Uterus (tissue), 2 donors: ENCODE data around the gene IDH3A.

Experiments used
- POLR2A ChIP-seq, 2 donors: fragments of 450-650 bp; IDR thresholded peaks; one replicate each; pipeline ENCODE4 v1.6.1; 2016; ENCODE audit warnings: antibody characterized with exemption in 2 of 2, mild to moderate bottlenecking in 1 of 2, moderate library complexity in 1 of 2
- TF ChIP-seq, protein P1 (sequence below), 4 experiments: fragments of 200-600 bp in 2 of 4; fragments of 450-650 bp in 2 of 4; sonication (generic) in 2 of 4; IDR thresholded peaks; one replicate each; pipeline ENCODE4 v1.5.1; 2016 to 2019; ENCODE audit warnings: antibody characterized with exemption in 4 of 4, mild to moderate bottlenecking in 2 of 4, moderate library complexity in 1 of 4

DNA sequence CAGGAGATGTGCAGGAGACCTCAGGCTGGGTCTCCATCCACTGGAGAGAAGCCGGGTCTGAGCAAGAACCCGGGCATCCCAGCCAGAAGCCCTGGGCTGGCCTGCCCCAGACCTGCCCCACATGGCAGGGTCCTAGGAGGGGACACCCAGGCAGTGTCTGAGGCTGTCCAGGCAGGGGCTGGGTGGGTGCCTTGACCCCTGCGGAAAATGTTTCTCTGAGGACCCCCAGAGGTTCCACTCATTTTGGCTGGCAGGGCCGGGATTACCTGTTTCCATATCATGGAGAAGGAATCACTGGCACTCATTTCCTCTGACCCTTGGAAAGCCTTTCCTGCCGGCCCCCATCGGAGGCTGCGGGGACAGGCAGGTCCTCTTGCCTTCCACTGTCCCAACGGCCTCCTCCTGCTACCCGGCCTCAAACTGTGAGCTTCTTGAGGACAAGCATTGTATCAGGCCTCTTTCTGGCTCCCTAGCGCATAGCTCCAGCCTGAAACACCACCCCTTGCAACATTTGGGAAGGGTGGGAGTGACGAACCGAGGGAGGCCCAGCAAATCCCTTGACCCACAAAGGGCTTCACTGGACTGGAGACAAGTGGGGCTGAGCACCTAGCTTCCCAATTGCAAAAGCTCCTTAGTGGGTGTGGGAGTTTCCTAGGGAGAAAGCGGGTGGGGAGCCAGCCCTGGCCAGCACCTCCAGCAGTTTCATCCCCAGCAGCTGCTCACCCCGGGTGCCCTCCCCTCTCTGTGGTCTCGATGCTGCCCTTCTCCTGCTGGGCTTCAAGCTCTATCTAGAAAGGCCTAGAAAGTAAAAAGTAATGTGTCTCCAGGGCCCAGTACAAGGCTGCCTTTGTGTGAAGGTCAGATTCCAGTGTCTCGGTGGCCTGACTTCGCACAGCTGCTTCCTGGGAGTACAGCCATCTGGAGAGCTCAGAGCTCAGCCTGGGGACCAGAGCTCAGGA lies 55.5 kb downstream of the IDH3A start:
- TF ChIP-seq, protein P1, sequence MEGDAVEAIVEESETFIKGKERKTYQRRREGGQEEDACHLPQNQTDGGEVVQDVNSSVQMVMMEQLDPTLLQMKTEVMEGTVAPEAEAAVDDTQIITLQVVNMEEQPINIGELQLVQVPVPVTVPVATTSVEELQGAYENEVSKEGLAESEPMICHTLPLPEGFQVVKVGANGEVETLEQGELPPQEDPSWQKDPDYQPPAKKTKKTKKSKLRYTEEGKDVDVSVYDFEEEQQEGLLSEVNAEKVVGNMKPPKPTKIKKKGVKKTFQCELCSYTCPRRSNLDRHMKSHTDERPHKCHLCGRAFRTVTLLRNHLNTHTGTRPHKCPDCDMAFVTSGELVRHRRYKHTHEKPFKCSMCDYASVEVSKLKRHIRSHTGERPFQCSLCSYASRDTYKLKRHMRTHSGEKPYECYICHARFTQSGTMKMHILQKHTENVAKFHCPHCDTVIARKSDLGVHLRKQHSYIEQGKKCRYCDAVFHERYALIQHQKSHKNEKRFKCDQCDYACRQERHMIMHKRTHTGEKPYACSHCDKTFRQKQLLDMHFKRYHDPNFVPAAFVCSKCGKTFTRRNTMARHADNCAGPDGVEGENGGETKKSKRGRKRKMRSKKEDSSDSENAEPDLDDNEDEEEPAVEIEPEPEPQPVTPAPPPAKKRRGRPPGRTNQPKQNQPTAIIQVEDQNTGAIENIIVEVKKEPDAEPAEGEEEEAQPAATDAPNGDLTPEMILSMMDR (IDR thresholded peaks at IDR 0.05), result no peak
- no peak for TF ChIP-seq POLR2A (IDR thresholded peaks at IDR 0.05)
